ENCODE data around the gene PELI2.

- TF ChIP-seq CTCF (IDR thresholded peaks at IDR 0.05; ENCODE audit: poor library complexity) (no peak), EZH2 (IDR thresholded peaks at IDR 0.05; ENCODE audit: borderline replicate concordance) (no peak), EZH2phosphoT487 (IDR thresholded peaks at IDR 0.05; ENCODE audit: low read depth, severe bottlenecking, unreplicated experiment) (no peak)
Measured at GRCh38 chr14:56268039-56268438, 149.8 kb downstream of the PELI2 start.

Data from hepatocyte (in vitro differentiated cells).